Dedifferentiated amniotic fluid mesenchymal stem cell (primary cell): ENCODE results near the gene MMP26.

Experiments used
- DNase-seq: peaks from one replicate; pipeline ENCODE4 v3.0.0-alpha.2; 2016; ENCODE audit errors: extremely low spot score

The MMP26 gene

GRCh38 chr11:4704054-4704789 is at the start of gene MMP26:
TSS of gene MMP26 (plus strand) at chr11:4704784.
- no peak for DNase-seq

- DNase-seq: no peak
Measured at GRCh38 chr11:4658629-4659445, 45.7 kb upstream of the MMP26 start.

- DNase-seq: no peak
Measured at GRCh38 chr11:4662876-4663275, 41.7 kb upstream of the MMP26 start.

GRCh38 chr11:4664183-4664582 is 40.4 kb upstream of the MMP26 start:
- no peak for DNase-seq

GRCh38 chr11:4664786-4665185 is 39.8 kb upstream of the MMP26 start:
- DNase-seq: no peak

- DNase-seq: no peak
Measured at GRCh38 chr11:4665424-4665823, 39.2 kb upstream of the MMP26 start.

- no peak for DNase-seq
Measured at GRCh38 chr11:4671741-4672140, 32.8 kb upstream of the MMP26 start.

GRCh38 chr11:4672470-4672869 is 32.1 kb upstream of the MMP26 start:
- DNase-seq: no peak

- no peak for DNase-seq
Measured at GRCh38 chr11:4673781-4674180, 30.8 kb upstream of the MMP26 start.

GRCh38 chr11:4677948-4678347 is 26.6 kb upstream of the MMP26 start:
- no peak for DNase-seq

GRCh38 chr11:4680341-4680740 is 24.2 kb upstream of the MMP26 start:
- DNase-seq: no peak

- no peak for DNase-seq
Measured at GRCh38 chr11:4682623-4683419, 21.8 kb upstream of the MMP26 start.

- DNase-seq: no peak
Measured at GRCh38 chr11:4684631-4685285, 19.8 kb upstream of the MMP26 start.

- no peak for DNase-seq
Measured at GRCh38 chr11:4695442-4695841, 9.1 kb upstream of the MMP26 start.

GRCh38 chr11:4697585-4697984 is 7.0 kb upstream of the MMP26 start, which contains the start of gene OR51E2:
TSS of gene OR51E2 (minus strand) at chr11:4697853. CDS start at chr11:4682711, 15,142 bp downstream.
- peak; percentile 15 for DNase-seq

- no peak for DNase-seq
Measured at GRCh38 chr11:4699697-4700435, 4.7 kb upstream of the MMP26 start.

GRCh38 chr11:4700436-4700820 is 4.2 kb upstream of the MMP26 start:
- no peak for DNase-seq

GRCh38 chr11:4704790-4705334 is 278 bp downstream of the MMP26 start:
- DNase-seq: no peak

GRCh38 chr11:4713241-4713640 is 8.7 kb downstream of the MMP26 start:
- no peak for DNase-seq

GRCh38 chr11:4714300-4714699 is 9.7 kb downstream of the MMP26 start:
- DNase-seq: no peak
